DMS114 treated with DMSO at 0.1 percent for 48 hours (cell line): ENCODE data around the gene AKR1E2.

Experiments
- DNase-seq: peaks from one replicate; lab custom pipeline; 2025; ENCODE audit not compliant: unreplicated experiment; lab: John Stamatoyannopoulos, UW

The AKR1E2 gene

DNA sequence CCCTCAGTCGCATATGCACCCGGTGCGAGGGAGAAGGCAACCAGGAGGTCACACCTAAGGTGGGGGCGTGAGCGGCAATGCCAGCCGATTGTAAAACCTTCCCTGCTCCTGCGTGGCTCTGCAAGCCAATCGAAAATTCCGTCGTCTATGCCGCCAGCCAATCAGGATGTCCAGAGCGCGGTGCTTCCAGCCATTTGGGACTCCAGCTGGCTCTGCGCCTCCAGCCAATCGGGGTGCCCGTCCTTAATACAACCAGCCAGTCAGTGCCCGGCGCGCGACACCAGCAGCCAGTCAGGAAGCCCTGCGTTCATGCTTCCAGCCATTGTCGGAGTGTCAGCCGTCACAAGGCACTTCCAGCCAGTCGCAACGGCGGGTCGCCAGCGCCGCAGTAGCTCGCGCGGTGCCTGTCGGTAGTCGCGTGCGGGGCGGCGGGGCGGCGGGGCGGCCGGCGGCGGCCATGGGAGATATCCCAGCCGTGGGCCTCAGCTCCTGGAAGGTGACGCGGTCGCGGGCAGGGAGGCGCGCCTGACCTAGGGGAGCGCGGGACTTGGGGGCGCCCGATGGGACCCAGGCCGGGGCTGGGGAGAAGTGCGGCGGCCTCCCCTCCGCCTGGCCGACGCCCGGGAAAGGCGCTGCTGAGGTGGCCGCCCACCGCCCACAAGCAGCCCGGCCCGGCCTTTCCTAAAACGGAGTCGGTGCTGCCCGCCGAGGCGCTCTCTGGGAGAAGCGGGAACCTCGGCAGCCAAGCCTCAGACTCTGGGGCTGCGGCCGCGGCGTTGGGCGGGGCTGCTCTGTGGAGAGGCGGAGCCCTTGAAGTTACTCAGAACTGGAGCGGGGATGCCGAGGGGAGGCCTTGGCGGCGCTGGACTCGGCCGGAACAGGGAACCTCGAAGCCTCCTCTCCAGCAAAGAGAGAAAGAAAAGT lies at the start of gene AKR1E2:
Gene AKR1E2 (plus strand): TSS at position 340 of the 924 bp plus-strand sequence. CDS start 118 bp downstream, at position 458.
- DNase-seq, result peak; percentile 96

GRCh38 chr10:4776234-4776638 lies 49.8 kb upstream of the AKR1E2 start:
- DNase-seq, result no peak

DNA sequence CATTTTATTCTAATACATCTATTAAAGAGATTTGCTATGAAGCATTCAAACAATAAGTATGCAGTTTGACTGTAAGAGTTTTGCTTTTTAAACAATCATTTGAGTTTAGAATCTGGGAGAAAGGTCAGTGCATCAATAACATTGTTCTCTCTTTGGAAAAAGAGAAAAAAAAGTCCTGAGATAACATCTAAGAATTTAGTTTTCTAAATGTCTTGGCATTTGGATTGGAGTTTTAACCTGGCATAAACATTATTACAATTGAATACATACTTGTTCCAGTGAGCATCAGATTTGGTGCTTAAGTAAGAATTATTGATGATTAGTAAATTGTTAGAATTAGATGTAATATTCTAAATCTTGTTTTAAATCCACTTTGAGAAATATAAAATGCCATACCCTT lies 47.2 kb upstream of the AKR1E2 start:
- no peak for DNase-seq

- DNase-seq, result no peak
These were observed 45.9 kb upstream of the AKR1E2 start for GRCh38 chr10:4780091-4780490.

DNA sequence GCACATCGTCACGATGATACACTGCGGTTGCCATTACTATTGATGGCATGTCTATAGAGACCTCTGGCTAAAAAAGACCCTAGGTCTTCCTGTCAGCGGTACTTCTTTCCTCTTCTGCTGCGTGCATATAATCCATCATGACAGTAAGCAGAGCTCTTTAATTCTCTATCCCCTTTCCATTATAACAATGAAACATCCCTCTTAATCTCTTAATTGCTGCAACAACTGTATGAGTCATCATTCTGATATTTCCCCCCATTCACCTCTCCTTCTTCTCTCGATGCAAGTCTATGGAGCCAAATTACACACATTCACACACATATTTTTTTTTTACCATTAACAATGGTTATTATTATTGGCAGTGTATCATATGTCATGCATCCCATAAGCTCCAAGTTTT lies 45.2 kb upstream of the AKR1E2 start:
- DNase-seq, result no peak

DNA sequence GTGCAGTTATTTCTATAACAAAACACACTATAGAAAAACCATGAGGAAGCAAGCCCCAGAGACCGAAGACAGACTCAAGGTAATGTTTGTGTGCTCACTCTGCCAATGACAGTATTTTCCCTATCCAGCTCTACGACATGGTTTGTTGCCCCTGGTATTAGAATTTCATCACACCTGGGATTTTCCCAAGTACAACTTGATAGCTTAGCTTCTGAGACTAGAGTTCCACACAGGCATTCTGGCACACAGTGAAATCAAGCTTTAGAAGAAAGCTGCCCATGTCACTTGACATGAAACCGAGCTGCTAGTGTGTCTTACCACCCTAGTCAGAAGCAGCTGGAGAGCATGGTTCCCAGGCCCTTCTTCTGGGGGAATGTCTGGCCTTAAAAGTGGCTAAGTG lies 44.1 kb upstream of the AKR1E2 start:
- DNase-seq, result no peak

- DNase-seq, result no peak
These were observed 41.2 kb upstream of the AKR1E2 start for GRCh38 chr10:4784667-4785333.

GRCh38 chr10:4786043-4786839 lies 39.8 kb upstream of the AKR1E2 start:
- DNase-seq, result no peak

DNA sequence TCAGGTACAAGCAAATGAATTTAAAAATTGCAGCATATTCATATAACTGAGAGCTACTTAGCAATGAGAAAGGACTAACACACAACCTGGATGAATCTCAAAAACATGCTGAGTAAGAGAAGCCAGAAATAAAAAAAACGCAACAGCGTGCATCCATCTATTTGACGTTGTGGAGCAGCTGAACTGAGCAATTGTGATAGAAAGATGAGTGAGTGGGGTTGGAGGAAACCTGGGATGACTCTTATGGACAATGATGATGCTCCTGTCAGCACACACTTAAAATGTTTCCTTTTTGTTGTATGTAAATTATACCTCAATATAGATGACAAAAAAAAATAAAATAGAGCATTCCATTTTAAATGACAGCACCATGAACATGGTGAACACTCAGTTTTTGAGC lies 36.0 kb upstream of the AKR1E2 start:
- no peak for DNase-seq

- no peak for DNase-seq
These were observed 35.1 kb upstream of the AKR1E2 start for GRCh38 chr10:4790922-4791321.

GRCh38 chr10:4792381-4792780 lies 33.6 kb upstream of the AKR1E2 start:
- no peak for DNase-seq

GRCh38 chr10:4801405-4801804 lies 24.6 kb upstream of the AKR1E2 start:
- no peak for DNase-seq

- DNase-seq, result no peak
These were observed 23.1 kb upstream of the AKR1E2 start for GRCh38 chr10:4802711-4803487.

GRCh38 chr10:4803822-4804221 lies 22.2 kb upstream of the AKR1E2 start:
- no peak for DNase-seq

DNA sequence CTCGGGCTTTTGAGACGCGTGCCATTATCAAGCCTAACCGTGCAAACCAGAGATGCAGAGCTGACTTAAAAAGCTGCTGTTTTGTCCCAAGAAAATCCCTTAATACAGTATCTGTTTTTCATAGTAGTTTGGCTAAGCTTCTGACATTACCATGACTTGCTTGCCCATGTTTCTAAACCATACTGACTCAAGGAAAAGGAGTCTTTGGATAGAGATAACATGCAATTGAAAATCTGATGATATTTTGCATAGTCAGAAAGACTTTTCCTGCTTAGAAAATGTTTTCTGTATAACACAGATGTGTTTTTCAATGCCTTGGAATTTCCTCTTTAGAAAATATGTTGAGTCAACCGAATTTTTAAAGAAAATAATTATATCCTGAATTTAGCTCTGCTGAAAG lies 21.5 kb upstream of the AKR1E2 start:
- no peak for DNase-seq

- no peak for DNase-seq
These were observed 19.5 kb upstream of the AKR1E2 start for GRCh38 chr10:4806534-4806933.

DNA sequence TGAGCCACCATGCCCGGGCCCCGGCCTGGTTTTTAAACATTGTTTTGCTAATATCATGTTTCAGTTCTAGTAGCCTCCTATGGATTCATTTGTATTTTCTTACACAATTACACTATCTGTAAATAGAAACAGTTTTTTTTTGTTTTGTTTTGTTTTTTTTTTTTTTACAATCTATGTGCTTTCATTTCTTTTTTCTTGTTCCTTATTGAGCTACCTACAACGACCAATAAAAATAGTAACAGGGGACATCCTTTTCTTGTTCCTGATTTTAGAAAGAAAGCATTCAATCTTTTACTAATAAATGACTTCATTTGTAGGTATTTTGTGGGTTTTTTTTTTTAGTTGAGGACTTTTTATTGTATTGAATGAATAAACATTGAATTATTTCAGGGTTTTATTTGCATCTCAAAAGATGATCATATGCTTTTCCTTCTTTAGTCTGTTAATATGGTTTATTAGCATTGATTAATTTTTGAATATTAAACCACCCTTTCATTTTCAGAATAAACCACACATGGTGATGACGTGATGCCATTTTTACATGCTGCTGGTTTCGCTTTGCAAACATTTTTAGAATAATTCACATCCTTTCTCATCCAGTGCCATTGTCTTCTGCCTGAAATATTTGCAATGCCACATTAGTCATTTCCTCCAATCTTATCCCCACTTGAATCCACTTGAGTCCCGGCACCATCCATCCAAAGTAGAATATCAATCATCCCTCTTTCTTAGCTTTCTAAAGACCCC lies 18.1 kb upstream of the AKR1E2 start:
- no peak for DNase-seq

DNA sequence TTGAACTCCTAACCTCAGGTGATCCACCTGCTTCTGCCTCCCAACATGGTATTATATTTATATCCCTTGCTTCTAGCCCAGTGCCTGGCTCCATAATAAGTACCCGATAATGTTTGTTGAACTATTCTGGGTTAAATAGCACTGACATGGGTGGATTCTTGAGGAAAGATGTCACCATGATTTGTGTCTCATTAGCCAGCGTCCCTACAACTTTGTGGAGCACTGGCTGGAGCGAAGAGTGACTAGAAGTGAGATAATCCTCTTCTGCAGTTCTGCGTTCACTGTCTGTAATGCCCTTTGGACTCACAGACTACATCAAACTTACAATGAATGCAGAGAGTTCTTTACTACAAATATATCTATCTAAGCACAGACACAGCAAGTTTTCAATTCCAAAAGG lies 16.9 kb upstream of the AKR1E2 start:
- no peak for DNase-seq

GRCh38 chr10:4810092-4810491 lies 15.9 kb upstream of the AKR1E2 start:
- DNase-seq, result no peak

GRCh38 chr10:4812046-4812445 lies 14.0 kb upstream of the AKR1E2 start:
- no peak for DNase-seq
